ENCODE measurements around the gene FAM222A.

DNA sequence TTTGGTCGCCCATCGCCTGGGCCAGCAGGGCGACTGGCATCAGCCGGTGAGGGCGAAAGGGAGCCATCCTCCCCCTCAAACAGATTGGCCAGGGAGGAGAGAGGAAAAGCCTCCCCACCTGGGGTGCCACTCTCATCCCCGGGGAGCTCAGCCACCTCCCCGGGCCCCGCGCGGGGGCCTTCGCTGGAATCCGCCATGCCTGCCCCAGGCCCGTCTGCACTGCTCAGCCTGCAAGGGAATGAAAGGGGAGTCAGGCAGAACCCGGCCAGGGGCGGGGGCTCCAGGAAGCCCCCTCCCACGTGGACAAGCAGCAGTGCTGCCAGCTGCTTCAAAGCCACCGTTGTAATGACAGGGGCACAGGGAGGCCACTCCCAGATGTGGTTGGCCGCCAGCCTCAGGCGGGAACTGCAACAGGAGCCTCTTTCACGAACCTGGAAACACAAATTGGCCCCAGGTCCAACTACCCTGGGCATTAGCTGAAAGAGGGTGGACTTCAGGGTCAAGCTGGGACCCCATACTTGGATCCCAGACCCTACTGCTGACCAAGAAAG lies 101.0 kb downstream of the FAM222A start:
- TF ChIP-seq, protein P1, sequence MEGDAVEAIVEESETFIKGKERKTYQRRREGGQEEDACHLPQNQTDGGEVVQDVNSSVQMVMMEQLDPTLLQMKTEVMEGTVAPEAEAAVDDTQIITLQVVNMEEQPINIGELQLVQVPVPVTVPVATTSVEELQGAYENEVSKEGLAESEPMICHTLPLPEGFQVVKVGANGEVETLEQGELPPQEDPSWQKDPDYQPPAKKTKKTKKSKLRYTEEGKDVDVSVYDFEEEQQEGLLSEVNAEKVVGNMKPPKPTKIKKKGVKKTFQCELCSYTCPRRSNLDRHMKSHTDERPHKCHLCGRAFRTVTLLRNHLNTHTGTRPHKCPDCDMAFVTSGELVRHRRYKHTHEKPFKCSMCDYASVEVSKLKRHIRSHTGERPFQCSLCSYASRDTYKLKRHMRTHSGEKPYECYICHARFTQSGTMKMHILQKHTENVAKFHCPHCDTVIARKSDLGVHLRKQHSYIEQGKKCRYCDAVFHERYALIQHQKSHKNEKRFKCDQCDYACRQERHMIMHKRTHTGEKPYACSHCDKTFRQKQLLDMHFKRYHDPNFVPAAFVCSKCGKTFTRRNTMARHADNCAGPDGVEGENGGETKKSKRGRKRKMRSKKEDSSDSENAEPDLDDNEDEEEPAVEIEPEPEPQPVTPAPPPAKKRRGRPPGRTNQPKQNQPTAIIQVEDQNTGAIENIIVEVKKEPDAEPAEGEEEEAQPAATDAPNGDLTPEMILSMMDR (IDR thresholded peaks at IDR 0.05): no peak
- no peak for TF ChIP-seq POLR2A (IDR thresholded peaks at IDR 0.05)

Measured in lower leg skin (tissue), 3 donors.